Hematopoietic multipotent progenitor cell treated with erythropoietin and hydrocortisone succinate and interleukin-3 and kit ligand, for 4 days (in vitro differentiated cells): Measurements from ENCODE around the gene EPHA7.

Source experiments
- DNase-seq: peaks from one replicate; pipeline ENCODE4 v3.0.0-alpha.2; 2015

EPHA7 gene

DNA sequence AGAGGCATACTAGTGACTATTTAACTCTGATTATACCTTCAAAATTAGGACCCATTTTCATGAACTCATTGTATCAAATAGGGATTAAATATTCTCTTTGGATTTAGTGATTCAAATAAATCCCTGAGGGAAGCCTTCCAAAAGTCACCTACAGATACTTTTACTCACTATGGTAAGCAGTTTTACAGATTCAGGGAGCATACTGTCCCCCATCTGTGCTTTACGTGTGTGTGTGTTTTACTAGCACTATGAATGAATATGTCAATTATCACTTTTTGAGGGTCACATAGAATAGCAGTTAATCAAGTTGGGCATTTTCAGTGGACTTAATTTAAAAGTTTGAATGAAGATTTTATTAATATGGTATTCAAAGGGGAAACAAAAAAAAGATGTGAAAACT lies 96.7 kb downstream of the EPHA7 start:
- DNase-seq, result no peak

DNA sequence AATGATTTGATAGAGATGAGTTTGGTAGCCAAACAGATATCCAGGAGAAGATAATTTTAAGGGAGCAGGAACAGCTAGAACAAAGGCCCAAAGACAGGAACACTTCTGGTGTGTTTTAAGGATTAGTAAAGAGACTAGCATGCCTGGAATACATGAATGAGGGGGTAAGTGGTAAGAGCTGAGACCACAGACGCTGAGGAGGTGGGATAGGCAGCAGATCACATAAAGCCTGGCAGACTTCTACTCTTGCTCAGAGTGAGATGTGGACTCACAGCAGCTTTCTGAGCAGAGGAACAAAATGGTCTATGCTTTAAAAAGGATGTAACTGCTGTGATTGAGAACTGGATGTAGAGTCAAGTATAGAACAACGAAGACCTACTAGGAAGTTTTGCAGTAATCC lies 100.1 kb downstream of the EPHA7 start:
- no peak for DNase-seq

DNA sequence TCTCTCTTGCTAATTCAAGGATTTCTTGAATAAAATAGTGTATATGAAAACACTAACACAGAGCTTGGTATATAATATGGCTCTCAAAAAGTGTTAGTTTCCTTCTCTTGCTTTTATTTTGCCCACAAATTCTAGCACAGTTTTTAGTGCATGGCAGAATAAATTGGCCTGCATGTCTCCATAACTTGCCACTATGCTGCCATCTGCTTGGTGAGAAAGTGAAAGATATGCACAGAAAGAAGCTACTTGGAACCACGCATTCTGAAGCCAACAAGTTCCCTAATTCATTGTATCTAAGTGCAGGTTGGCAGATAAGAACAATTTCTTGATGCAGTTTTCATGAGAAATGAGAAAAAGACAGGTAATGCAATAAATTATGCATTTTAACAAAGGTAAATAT lies 101.2 kb downstream of the EPHA7 start:
- DNase-seq, result no peak

DNA sequence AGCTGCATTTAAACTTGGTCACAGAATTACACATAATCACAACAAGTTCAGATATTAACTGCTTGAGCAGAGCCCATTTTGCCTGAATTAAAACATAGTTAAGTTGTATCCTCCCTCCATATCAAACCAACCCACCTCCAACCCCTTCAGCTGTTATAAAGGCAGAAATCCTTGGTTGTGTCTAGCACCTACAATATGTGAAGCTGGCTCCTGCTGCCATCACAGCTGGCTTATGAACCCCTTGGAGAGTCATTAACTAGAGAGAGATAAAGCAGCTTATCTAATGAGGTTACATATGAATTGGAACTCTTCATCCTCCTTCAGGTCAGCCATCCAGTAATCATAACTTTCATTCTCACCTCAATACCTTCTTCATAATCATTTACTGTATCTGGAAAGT lies 101.8 kb downstream of the EPHA7 start:
- DNase-seq, result no peak

DNA sequence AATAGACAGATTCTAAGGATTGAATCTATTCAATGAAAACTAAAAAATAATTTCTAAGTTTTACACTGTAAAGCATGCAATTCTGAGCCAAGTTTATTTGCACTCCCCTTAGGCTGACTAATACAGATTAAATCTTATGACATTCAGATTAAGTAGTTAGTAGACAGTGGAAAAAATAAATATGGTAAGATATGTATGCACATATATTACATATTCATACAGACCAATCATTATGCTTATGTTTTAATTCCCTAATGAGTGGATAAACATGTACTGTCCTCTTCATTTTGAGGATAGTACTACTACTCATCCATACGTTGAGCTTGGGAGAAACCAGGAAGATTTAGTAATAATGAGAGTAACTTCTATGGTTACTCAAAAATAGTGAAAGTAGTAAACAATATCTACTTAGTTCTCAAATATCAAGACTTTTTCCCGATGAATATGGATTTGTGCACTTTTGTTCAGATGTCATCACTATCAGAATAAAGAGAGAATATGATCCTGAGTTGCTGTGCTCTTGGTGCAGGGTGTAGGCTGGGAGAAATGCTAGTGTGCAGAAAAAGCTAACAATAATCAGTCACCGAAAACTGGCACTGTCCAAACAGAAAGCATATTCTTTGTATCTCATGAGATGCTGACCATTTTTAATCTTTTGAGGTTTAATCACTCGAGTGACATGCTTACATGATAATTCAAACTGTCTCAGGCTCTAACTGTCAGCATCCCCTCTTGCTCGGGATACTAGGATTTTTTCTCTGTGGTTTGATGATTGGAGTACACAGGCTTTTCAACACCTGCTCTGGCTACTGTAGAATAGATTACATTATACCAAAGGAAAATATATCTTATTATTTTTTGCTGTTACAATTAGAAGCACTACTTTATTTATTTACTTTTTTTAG lies 111.6 kb downstream of the EPHA7 start:
- DNase-seq, result no peak

DNA sequence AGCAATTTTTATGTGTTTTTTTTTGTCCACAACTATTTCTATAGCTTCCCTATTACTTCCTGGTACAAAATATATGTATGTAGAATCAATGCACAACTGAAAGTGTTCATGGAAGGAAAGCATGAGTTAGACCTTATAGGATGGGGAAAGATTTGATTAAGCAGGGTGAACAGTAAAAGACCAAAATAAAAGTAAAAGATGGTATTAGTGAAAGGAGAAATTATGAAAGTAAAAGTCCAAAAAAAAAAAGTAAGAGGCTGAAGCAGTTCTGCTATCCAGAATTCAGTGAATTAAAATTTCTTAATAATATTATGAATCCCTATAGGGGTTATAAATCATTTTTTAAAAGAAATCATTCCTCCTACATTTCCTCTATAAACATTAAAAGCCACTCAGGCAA lies 114.3 kb downstream of the EPHA7 start:
- no peak for DNase-seq

DNA sequence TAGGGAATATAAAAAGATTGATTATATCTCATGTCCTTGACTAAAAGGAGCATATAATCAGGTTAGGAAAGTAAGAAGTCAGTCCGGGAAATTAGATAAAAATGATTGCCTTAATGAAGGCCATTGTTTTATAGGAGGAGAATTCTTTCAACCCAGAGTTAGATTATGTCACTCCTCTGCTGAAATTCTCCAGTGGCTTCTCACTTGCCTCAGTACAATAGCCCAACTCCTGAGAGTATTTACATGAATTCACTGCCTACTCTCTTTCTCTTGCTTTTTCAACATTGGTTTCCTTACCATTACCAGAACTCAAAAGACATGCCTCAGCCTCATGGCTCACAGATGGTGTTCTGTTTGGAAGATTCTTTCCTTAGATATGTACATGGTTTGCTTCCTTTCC lies 114.9 kb downstream of the EPHA7 start:
- no peak for DNase-seq

DNA sequence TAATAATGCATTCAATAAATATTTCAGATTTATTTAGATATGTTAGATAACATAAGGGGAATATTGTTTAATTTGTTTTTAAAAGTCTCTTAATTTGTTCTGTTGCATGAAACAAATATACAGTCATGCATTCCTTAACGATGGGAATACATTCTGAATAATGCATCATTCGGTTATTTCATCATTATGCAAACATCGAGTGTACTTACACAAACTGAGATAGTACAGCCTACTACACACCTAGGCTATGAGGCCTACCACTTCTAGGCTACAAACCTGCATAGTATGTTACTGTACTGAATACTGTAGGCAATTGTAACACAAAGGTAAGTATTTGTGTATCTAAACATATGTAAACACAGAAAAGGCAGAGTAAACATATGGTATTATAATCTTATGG lies 118.7 kb downstream of the EPHA7 start:
- DNase-seq, result no peak

DNA sequence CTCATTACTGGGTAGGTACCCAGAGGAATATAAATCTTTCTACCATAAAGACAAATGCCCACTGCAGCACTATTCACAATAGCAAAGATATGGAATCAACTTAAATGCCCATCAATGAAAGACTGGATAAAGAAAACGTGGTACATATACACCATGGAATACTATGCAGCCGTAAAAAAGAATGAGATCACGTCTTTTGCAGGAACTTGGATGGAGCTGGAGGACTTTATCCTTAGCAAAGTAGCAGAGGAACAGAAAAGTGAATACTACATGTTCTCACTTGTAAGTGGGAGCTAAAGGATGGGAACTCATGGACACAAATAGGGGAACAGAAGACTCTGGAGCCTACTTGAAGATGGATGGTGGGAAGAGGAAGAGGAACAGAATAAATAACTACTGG lies 119.7 kb downstream of the EPHA7 start:
- no peak for DNase-seq

DNA sequence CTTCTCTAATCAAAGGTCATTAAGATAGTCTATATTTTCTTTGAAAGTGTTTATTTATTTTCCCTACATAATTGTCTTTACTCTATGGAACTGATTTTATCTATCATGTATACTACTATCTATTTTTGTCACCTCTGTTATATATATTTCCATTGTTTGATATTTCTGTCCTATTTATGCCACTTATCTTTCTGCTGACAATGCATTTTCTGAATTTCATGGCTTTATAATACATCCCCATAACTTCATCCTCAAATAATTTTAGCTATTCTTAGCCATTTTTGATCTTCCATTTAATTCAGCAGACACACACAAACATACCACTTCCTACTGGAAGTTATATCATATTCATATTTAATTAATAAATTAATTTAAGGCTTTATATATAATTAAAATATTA lies 123.7 kb downstream of the EPHA7 start:
- no peak for DNase-seq

DNA sequence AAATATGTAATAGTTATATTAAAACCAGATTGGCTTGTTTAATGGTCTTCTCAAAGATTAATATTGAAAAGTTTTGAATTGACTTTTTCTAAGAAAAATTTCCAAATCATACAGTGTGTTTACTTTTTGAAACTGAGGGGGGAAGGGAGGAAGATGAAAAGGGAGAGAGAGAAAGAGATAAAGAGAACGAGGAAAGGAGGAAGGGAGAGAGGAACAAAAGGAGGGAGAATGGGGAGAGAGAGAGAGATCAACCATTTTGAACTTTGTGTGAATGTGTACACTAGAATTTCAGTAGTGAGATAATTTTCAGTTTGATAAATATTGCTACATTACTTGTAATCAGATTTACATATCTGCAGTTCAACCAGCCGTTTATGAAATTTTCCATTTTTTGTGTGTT lies 124.5 kb downstream of the EPHA7 start:
- no peak for DNase-seq

DNA sequence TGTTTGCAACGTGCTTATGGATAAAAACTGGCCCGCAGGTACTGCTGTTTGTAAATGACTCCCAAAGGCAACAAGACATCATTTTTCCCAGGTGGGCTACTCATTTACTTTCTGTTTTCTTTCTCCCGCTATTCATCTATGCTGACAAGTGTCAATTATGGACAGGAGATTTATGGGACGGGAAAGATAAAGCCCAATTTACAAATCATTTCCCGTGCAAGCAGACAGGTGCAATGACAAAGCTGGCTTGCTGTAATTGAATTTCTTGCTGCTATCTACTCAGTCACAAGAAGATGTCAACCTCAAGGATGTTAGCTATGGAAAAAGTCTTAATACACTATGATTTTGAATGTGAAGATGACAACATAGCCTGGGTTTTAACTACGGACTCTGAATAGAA lies 125.5 kb downstream of the EPHA7 start:
- no peak for DNase-seq

DNA sequence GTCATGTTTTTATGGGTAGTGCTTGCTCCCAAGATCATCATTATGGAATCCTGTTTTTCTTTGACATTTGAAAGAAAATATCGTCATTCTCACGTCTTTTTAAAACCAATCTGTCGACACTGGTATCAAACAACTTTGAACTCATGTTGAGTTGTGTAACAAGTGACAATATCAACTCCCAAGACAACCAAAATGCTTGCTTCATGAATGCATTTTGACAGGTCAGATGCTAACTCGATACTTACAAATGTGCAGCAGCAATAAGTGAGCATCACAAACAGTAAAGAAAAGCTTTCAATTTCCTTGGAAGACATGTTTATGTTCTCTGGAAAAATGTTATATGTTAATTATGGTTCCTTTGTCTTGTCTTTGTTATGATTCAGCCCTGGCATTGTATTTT lies 125.9 kb downstream of the EPHA7 start:
- DNase-seq, result no peak

DNA sequence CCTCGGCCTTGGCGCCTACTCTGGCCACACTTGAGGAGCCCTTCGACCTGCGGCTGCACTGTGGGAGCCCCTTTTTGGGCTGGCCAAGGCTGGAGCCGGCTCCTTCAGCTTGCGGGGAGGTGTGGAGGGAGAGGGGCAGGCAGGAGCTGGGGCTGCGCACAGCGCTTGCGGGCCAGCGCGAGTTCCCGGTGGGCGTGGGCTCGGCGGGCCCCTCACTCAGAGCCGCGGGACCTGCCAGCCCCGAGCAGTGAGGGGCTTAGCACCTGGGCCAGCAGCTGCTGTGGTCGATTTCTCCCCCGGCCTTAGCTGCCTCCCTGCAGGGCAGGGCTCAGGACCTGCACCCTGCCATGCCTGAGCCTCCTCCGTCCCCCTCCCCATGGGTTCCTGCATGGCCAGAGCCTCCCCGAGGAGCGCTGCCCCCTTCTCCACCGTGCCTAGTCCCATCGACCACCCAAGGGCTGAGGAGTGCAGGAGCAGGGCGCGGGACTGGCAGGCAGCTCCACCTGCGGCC lies 136.8 kb downstream of the EPHA7 start:
- no peak for DNase-seq

DNA sequence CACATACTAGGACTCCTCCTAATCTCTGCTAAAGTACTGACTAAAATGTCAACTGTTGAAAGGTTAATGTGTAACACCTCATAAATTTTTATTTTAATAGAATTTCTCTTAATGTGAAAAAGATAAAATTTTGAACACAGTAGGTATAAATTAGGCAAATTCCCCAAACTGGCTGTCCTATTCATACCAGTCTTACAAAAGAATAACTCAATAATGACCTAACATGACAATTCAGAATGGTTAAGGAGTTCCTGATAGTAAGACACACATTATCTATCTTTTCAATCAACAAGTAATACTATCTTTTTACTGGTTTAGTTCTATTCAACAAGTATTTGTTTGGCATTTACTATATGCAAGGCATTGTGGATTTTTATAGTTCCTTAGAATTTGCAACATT lies 141.1 kb downstream of the EPHA7 start:
- no peak for DNase-seq

DNA sequence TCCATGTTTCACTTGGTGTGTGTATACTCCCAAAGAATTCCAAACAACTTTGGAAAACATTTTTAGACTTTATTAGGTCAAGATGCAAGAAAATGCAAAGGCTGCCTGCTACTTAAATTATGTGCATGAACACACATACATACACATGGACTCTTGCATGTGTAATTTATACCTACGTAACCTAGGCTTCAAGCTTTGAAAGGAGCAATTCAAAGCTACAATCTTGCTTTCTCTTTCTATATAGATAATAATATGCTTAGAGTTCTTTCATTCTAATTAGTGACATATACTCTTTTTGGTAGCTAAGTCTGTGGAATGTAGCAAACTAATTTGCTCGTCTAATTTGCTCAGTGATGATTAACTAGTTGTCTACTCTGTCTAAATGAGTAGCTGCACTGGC lies 146.5 kb downstream of the EPHA7 start:
- DNase-seq, result no peak

DNA sequence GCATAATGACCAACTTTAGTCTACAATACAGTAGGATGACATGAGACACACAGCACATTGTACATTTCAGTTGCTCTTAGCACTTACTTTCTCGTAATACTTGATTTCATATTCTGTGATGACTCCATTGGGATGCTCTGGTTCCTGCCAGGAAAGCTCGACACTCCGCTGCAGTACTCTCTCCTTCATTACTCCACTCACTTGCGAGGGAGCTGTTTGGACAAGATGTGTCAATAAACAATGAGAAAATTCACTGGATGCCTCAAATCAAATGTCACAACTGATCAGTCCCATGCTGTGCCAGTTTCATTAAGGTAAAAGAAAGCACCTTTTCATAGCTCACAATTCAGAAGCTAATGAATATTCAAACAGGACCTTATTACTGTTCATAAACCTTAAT lies 147.1 kb downstream of the EPHA7 start:
- no peak for DNase-seq

DNA sequence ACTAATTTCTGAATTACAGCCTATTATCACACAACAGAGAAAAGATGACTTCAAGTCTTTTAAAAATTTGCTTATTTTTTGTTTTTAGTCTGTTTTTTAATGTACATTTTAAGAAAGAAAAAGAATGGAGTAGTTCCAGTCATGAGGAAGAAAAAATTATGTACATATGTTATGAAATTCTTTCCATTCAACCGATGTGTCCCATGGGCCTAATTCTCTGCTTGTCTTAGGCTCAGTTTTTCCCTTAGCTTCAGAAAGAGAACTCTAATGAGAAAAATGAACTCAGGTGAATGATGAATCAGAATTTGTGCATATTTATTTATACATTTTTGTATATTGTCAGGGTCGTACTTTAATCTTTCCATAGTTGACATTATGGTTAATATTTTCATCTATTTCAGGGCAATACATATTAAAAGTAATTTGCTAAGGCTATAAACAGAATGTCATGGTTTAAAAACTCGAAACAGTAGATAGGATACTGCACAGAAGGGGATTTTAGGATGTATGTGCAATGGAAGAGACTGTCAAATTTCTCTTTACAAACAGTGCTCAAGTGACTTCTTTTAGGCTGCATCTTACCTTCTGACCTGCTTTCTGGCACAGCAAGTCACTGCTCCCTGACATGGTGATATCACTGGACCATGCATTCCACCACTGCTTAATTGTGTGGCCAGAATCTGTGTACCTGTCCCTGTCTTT lies 153.1 kb downstream of the EPHA7 start:
- DNase-seq, result no peak

DNA sequence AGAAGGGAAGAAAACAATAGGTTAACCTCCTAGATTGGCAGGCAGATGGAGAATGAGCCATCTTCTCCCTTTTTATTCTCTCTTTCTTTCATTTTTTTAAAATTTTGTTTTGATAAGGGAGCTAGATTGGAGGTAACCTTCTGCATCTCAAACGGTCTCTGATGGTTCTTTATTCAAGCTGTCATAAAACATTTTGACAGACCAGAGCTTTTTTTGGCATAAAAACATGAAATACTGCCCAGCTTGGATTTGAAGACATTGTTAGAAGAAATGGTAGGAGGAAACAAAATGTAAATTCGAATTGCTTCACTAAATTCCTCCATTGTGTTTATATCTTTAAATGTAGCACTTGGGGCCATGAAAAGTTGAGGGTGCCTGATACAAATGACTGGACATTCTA lies 158.5 kb downstream of the EPHA7 start:
- DNase-seq, result no peak

DNA sequence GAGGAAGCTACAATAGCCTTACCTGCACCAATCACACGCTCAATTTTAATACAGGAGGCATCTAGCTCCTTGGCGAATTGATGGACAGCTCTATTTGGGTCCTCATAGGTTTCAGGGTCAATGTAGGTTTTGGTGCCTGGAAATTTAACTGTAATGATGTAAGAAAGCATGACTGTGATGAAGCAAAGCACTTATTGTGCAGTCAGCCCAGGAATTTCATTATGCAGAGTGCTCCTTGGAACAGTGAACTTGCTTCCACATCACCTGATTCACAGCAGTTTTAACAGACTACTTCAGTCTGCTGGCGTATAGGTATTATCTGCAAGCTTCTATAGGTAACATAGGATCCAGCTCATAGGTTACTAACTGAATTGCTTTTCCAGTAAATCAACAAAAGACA lies 160.0 kb downstream of the EPHA7 start:
- DNase-seq, result no peak

DNA sequence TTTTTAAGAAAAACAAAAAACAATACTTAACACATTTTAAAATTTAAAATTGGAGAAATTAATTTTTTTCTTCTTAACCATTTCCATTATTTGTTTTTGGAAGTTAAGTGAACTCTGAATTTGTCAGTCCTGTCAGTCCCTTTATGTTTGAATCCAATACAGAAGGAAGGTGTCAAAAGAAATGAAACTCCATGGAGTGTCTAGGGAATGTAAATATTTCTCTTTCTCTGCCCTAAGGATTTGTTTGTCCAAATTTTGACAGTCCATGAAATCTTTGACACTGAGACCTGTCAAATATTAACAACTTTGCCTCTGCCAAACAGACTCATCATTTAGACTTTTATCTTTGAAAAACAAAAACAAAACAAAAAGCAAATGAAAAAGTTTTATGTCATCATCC lies 166.4 kb downstream of the EPHA7 start:
- DNase-seq, result no peak

DNA sequence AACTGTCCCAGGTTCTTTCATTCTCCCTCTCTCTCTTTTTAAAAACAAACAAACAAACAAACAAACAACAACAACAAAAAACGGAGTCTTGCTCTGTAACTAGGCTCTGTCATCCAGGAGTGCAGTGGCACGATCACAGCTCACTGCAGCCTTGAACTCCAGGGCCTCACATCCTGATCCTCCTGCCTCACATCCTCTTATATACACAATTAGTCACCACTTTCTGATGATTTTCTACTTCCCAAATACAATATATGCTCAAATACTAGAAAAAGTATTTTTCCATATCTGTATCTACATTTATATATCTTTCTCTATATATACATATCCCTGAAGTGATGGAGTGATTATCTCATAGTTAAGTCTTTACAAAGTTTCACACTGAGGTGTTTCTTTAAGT lies 170.7 kb downstream of the EPHA7 start:
- DNase-seq, result no peak

DNA sequence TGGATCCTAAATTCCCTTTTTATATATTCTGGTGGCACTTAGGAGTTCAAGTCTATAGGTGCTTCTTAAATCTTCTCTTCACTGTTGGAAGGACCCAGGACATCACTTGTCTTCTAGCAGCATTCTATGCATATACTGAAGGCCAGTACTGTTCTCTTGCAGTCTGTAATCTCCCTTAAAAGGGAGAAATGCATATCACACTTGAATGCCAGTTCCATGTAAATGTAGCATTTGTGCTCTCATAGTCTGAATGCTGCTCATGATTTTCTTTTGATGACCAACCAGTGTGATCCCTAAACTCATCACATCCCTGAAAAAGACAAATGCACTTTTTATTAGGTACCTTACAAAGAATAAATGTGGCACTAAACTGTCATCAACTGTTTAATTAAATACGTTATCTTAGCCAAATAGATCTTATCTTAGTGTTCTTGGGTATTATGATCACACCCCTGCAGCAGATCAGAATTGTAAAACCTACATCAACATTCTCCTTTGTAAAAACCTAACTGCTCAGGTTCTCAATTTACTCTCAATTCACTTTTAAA lies 176.1 kb downstream of the EPHA7 start:
- DNase-seq, result no peak

DNA sequence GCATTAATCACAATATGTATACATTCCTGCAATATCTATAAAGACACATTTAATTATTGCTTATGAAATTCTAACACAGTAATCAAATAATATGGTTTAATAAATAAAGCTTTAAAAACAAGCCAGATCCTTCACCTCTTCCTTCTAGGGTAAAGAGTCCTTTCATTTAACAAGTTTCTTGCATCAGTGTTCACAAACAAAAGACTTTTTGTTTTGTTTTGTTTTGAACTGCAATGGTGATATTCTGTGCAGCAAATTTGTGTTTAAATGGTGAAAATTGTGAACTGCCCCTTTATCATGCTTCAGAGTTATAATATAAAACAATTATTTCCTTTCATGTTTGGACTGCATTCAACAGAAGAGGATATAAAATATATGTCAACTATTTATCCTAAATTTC lies 177.3 kb downstream of the EPHA7 start:
- DNase-seq, result no peak
